ENCODE results near the gene TMEM82.

Gene TMEM82

GRCh38 chr1:15722411-15722810, 19.9 kb upstream of the TMEM82 start:
- Histone ChIP-seq H3K9me3 (ENCODE audit: severe bottlenecking) (no peaks in the 10 kb centered on the region), H3K27ac (ENCODE audit: poor library complexity, severe bottlenecking) (no peak overlapping the region), H3K4me1 (ENCODE audit: insufficient read depth, poor library complexity, severe bottlenecking) (no peaks in the 10 kb centered on the region), H3K27me3 (ENCODE audit: insufficient read depth, poor library complexity, severe bottlenecking) (no peaks in the 10 kb centered on the region), H3K36me3 (ENCODE audit: low read depth) (peaks cover 17% of the 10 kb centered on the region; the same call in 1 of the 2 replicates), H3K4me3 (ENCODE audit: severe bottlenecking) (no peak overlapping the region)
- no peak for DNase-seq (ENCODE audit: low spot score)
- no peak for ATAC-seq (ENCODE audit: low read depth)
- TF ChIP-seq CTCF (IDR thresholded peaks at IDR 0.05; ENCODE audit: poor library complexity, severe bottlenecking), result no peak

- H3K4me1 ChIP-seq (ENCODE audit: insufficient read depth, poor library complexity, severe bottlenecking), result no peaks in the 10 kb centered on the region
- H3K36me3 ChIP-seq (ENCODE audit: low read depth), result peaks cover 19% of the 10 kb centered on the region; the same call in 1 of the 2 replicates
- TF ChIP-seq CTCF (IDR thresholded peaks at IDR 0.05; ENCODE audit: poor library complexity, severe bottlenecking), result no peak
- DNase-seq (ENCODE audit: low spot score), result no peak
- no peak overlapping the region for H3K27ac ChIP-seq (ENCODE audit: poor library complexity, severe bottlenecking)
- H3K4me3 ChIP-seq (ENCODE audit: severe bottlenecking), result no peak overlapping the region
- H3K9me3 ChIP-seq (ENCODE audit: severe bottlenecking), result no peaks in the 10 kb centered on the region
- H3K27me3 ChIP-seq (ENCODE audit: insufficient read depth, poor library complexity, severe bottlenecking), result no peaks in the 10 kb centered on the region
- no peak for ATAC-seq (ENCODE audit: low read depth)
These were observed 19.3 kb upstream of the TMEM82 start for GRCh38 chr1:15722836-15723532.

GRCh38 chr1:15723631-15724246, 18.6 kb upstream of the TMEM82 start:
- Histone ChIP-seq H3K27me3 (ENCODE audit: insufficient read depth, poor library complexity, severe bottlenecking) (no peaks in the 10 kb centered on the region), H3K9me3 (ENCODE audit: severe bottlenecking) (no peaks in the 10 kb centered on the region), H3K36me3 (ENCODE audit: low read depth) (peaks cover 19% of the 10 kb centered on the region; the same call in 1 of the 2 replicates), H3K27ac (ENCODE audit: poor library complexity, severe bottlenecking) (no peak overlapping the region), H3K4me1 (ENCODE audit: insufficient read depth, poor library complexity, severe bottlenecking) (no peaks in the 10 kb centered on the region), H3K4me3 (ENCODE audit: severe bottlenecking) (no peak overlapping the region)
- DNase-seq (ENCODE audit: low spot score), result no peak
- no peak for ATAC-seq (ENCODE audit: low read depth)
- TF ChIP-seq CTCF (IDR thresholded peaks at IDR 0.05; ENCODE audit: poor library complexity, severe bottlenecking), result no peak

GRCh38 chr1:15724949-15725880, 17.1 kb upstream of the TMEM82 start:
- Histone ChIP-seq H3K27ac (ENCODE audit: poor library complexity, severe bottlenecking) (no peak overlapping the region), H3K9me3 (ENCODE audit: severe bottlenecking) (no peaks in the 10 kb centered on the region), H3K36me3 (ENCODE audit: low read depth) (peaks cover 27% of the 10 kb centered on the region), H3K4me3 (ENCODE audit: severe bottlenecking) (no peak overlapping the region), H3K4me1 (ENCODE audit: insufficient read depth, poor library complexity, severe bottlenecking) (no peaks in the 10 kb centered on the region), H3K27me3 (ENCODE audit: insufficient read depth, poor library complexity, severe bottlenecking) (no peaks in the 10 kb centered on the region)
- DNase-seq (ENCODE audit: low spot score), result peak; percentile 63
- TF ChIP-seq CTCF (IDR thresholded peaks at IDR 0.05; ENCODE audit: poor library complexity, severe bottlenecking), result no peak
- ATAC-seq (ENCODE audit: low read depth), result no peak
